Upper lobe of left lung (tissue), 6 donors: ENCODE results near the gene MEGF6. TPM values are rescaled to one million over a fixed set of nuclear protein-coding genes. Genes with fewer than 3 reads are reported as not detected.

Experiments used
- ATAC-seq, 2 donors: fragments of 200-7000 bp; cut with Tn5 transposase; one replicate each; pipeline ENCODE4 v1.9.1; 2022; ENCODE audit warnings: mild to moderate bottlenecking in 2 of 2, moderate library complexity in 2 of 2; ENCODE audit not compliant: low FRiP score in 2 of 2
- DNase-seq, 2 donors: peaks; one replicate each; pipeline ENCODE4 v3.0.0-alpha.2; 2019 to 2020
- H3K27ac ChIP-seq, 4 donors: fragments of 200-600 bp; sonication (generic); one replicate each; pipeline ENCODE4 v1.5.1; 2016 to 2019
- H3K27me3 ChIP-seq, 4 donors: fragments of 200-600 bp; sonication (generic); one replicate each; pipeline ENCODE4 v1.5.1; 2017 to 2019
- H3K36me3 ChIP-seq, 4 donors: fragments of 200-600 bp; sonication (generic); one replicate each; pipeline ENCODE4 v1.5.1; 2016 to 2019
- H3K4me1 ChIP-seq, 4 donors: fragments of 200-600 bp; sonication (generic); one replicate each; pipeline ENCODE4 v1.5.1; 2018 to 2019
- H3K4me3 ChIP-seq, 4 donors: fragments of 200-600 bp; sonication (generic); one replicate each; pipeline ENCODE4 v1.5.1; 2017 to 2019; ENCODE audit warnings: mild to moderate bottlenecking in 2 of 4, moderate library complexity in 1 of 4
- H3K9me3 ChIP-seq, 4 donors: fragments of 200-600 bp; sonication (generic); one replicate each; pipeline ENCODE4 v1.5.1; 2018 to 2019
- CTCF ChIP-seq, 6 experiments: fragments of 450-650 bp in 4 of 6; fragments of 200-600 bp in 2 of 6; sonication (generic) in 2 of 6; IDR thresholded peaks; one replicate each; pipeline ENCODE4 v1.5.1; 2016 to 2019; ENCODE audit warnings: antibody characterized with exemption in 6 of 6
- EP300 ChIP-seq, 4 donors: sonication (generic); formaldehyde crosslinking; IDR thresholded peaks; one replicate each; pipeline ENCODE4 v1.5.1; 2017; ENCODE audit warnings: antibody characterized with exemption in 4 of 4, control low read depth in 2 of 4
- POLR2A ChIP-seq, 4 donors: fragments of 450-650 bp; IDR thresholded peaks; one replicate each; pipeline ENCODE4 v1.5.1; 2016 to 2017; ENCODE audit warnings: antibody characterized with exemption in 4 of 4, mild to moderate bottlenecking in 2 of 4
- POLR2AphosphoS5 ChIP-seq, 2 donors: sonication (generic); formaldehyde crosslinking; IDR thresholded peaks; one replicate each; pipeline ENCODE4 v1.5.1; 2017; ENCODE audit warnings: antibody characterized with exemption in 2 of 2
- WGBS, 2 donors: methylation state at CpG; one replicate each; pipeline ENCODE4 v1.1.5; 2017 to 2018; 5-methylcytosine and 5-hydroxymethylcytosine counted together
- total RNA-seq, 6 donors: library from RNA; depleted of rRNA in 4 of 6; stranded (reverse); fragments of >200 nt in 4 of 6; gene quantifications; one replicate each; pipeline versions ENCODE4 v1.1.0 to v1.2.1, GENCODE V29; 2016 to 2021
- donor health status: DM: no; HTN: no; CAD: no; lungs with moderate emphysema.
- donor health status: DM: no; HTN: yes; CAD: no; lungs with severe emphysema.

MEGF6 gene
- total RNA-seq, 6 donors from 2014 or later = 23.8 to 128 (median 83.5) TPM

GRCh38 chr1:3548156-3548893, 63.0 kb downstream of the MEGF6 start:
- no peak for TF ChIP-seq POLR2AphosphoS5 (IDR thresholded peaks at IDR 0.05)
- TF ChIP-seq POLR2A (IDR thresholded peaks at IDR 0.05) = no peak
- no peak for TF ChIP-seq CTCF (IDR thresholded peaks at IDR 0.05)
- no peak for TF ChIP-seq EP300 (IDR thresholded peaks at IDR 0.05)
- no peak for DNase-seq
- ATAC-seq = no peak
- WGBS, 2 donors = 60 to 81% methylated on average over 7 to 21 of the region's 24 CpGs
- Histone ChIP-seq H3K27ac (peak overlapping the region in 1 of 4 donors; percentile 0), H3K4me1 (peaks cover 4 to 27% (median 15%) of the 10 kb centered on the region in 4 donors), H3K4me3 (no peak overlapping the region), H3K27me3 (no peaks in the 10 kb centered on the region), H3K9me3 (no peaks in the 10 kb centered on the region), H3K36me3 (no peaks in the 10 kb centered on the region)

DNA sequence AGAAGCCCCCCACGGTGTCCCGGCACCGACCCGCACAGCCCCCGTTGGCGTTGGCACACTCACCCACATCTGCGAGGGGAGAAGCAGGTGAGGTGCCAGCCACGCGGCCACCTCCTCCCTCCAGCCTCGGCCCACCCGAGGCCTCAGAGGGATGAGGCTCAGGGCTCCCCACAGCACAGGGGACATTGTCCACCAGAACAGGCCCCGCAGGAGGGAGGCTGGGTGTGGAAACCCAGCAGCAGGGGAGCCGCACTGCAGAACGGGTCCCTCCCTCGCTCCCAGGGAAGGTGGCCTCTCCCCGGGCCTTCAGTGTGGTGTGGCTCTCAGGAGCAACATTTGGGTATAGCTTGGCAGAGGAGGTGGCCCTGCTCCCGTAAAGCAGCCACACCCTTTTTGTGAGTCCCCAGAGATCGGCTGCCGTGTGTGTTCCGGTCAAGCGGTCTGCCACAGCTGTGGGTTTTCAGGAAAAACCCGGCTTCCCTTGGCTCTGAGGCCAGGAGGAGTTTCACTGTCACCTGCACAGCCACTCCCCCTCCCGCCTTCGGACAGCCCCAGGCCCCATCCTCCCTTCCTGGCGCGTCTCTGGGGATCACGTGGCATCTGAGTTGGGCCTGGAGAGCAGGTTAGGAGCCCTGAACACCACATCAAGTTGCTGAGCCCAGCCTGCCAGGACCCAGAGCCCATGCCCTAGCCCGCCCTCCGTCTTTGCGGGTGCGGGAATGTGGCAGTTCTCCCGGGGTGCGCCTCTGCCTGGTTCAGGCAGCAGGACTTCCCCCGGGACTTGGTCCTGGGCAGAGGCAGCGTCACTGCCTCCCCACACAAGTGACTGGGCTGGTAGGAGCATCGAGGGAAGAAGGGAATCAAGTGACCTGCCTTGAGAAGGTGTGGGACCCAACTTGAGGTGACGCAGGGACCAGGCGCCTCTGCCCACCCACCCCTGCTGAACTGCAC, 64.0 kb downstream of the MEGF6 start:
- DNase-seq (no peak), ATAC-seq (no peak)
- TF ChIP-seq POLR2AphosphoS5 (IDR thresholded peaks at IDR 0.05) (peak in 1 of 2 donors; percentile 27), POLR2A (IDR thresholded peaks at IDR 0.05) (no peak)
- Histone ChIP-seq H3K9me3 (no peaks in the 10 kb centered on the region), H3K4me3 (no peak overlapping the region), H3K27me3 (no peaks in the 10 kb centered on the region), H3K4me1 (peaks cover 11 to 22% (median 19%) of the 10 kb centered on the region in 4 donors), H3K27ac (peak overlapping the region in 2 of 4 donors; percentile 0 to 69), H3K36me3 (no peaks in the 10 kb centered on the region)
- 78 to 94% methylated on average over 25 to 26 of the region's 38 CpGs for WGBS, 2 donors

- peak overlapping the region in 3 of 4 donors; percentile 36 to 69 (median 44) for H3K27ac ChIP-seq
- no peak overlapping the region for H3K4me3 ChIP-seq
- no peaks in the 10 kb centered on the region for H3K36me3 ChIP-seq
- ATAC-seq (no peak), DNase-seq (no peak)
- 79 to 85% methylated on average over 4 of the region's 4 CpGs for WGBS, 2 donors
- no peak for TF ChIP-seq POLR2AphosphoS5 (IDR thresholded peaks at IDR 0.05)
- TF ChIP-seq EP300 (IDR thresholded peaks at IDR 0.05) = no peak
- TF ChIP-seq CTCF (IDR thresholded peaks at IDR 0.05) = no peak
- no peak for TF ChIP-seq POLR2A (IDR thresholded peaks at IDR 0.05)
- H3K4me1 ChIP-seq = peaks cover 20 to 27% (median 23%) of the 10 kb centered on the region in 4 donors
- H3K27me3 ChIP-seq = no peaks in the 10 kb centered on the region
- no peaks in the 10 kb centered on the region for H3K9me3 ChIP-seq
Observed at GRCh38 chr1:3546048-3546384, 65.3 kb downstream of the MEGF6 start.

- 74 to 90% methylated on average over 11 to 18 of the region's 21 CpGs for WGBS, 2 donors
- Histone ChIP-seq H3K27ac (peak overlapping the region in 2 of 4 donors; percentile 36 to 69), H3K36me3 (no peaks in the 10 kb centered on the region), H3K27me3 (no peaks in the 10 kb centered on the region), H3K4me1 (peaks cover 20 to 27% (median 23%) of the 10 kb centered on the region in 4 donors), H3K4me3 (no peak overlapping the region), H3K9me3 (no peaks in the 10 kb centered on the region)
- TF ChIP-seq POLR2AphosphoS5 (IDR thresholded peaks at IDR 0.05) (peak; percentile 22 to 30), POLR2A (IDR thresholded peaks at IDR 0.05) (no peak)
- ATAC-seq (no peak), DNase-seq (no peak)
Observed at GRCh38 chr1:3545363-3546047, 65.8 kb downstream of the MEGF6 start.

DNA sequence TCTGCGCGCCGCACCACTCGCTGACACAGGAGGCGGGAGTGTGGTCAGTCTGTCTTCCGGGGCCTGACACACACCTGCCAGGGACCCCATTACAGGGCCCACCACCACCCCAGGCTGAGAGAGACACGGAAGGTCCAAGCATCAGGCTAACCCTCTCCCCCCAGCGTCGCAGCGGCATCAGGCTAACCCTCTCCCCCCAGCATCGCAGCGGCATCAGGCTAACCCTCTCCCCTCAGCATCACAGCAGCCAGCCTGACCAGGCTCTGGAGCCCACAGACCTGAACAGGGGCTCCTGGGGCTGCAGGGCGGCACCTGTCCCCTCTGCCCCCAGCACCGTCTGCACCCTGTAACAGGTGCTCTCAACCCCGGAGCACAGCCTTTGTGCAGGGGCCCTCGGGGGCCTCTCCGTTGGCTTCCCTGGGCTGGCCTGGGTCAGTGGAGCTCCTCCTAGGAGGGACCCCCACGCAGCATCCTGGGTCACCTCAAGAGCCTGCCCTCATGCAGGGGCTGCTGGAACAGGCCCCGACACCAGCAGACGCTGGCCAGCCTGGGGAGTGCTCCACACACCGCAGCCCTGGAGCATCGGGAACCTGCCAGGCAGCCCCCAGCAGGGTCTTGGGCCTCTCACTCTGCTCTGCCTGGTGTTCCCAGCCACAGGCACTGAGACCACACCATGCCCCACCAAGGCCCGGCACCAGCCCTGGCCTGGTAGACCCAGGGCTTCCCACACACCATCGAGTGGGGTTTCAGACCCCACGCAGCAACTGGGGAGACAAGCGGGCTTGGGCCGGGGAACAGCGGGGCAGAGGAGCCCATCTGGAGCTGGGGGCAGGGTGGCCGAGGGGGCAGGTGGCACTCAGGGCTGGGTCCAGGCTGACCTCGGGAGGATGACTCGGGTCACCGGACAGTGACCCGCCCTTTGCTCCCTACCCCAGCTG, 67.0 kb downstream of the MEGF6 start:
- no peaks in the 10 kb centered on the region for H3K36me3 ChIP-seq
- no peak for TF ChIP-seq CTCF (IDR thresholded peaks at IDR 0.05)
- no peak for TF ChIP-seq POLR2AphosphoS5 (IDR thresholded peaks at IDR 0.05)
- TF ChIP-seq POLR2A (IDR thresholded peaks at IDR 0.05) = no peak
- no peak for TF ChIP-seq EP300 (IDR thresholded peaks at IDR 0.05)
- H3K4me1 ChIP-seq = peaks cover 20 to 31% (median 26%) of the 10 kb centered on the region in 4 donors
- no peak overlapping the region for H3K4me3 ChIP-seq
- H3K9me3 ChIP-seq = no peaks in the 10 kb centered on the region
- no peaks in the 10 kb centered on the region for H3K27me3 ChIP-seq
- ATAC-seq = no peak
- H3K27ac ChIP-seq = peak overlapping the region in 1 of 4 donors; percentile 72
- no peak for DNase-seq
- 93% methylated on average over 22 of the region's 33 CpGs; no CpG with 5 or more reads in 1 of the 2 donors for WGBS, 2 donors
